Stomach (tissue), 9 donors: ENCODE measurements around the gene TBCK. TPM values are rescaled to one million over a fixed set of nuclear protein-coding genes. Genes with fewer than 3 reads are reported as not detected.

Source experiments
- DNase-seq, 2 donors: peaks; one replicate each; pipeline versions ENCODE4 v3.0.0 to v3.0.0-alpha.2; 2013 to 2019
- H3K27ac ChIP-seq, 5 donors: fragments of 200-600 bp in 4 of 5; sonication (generic) in 4 of 5; one replicate each; pipeline ENCODE4 v1.5.1; 2013 to 2019; ENCODE audit warnings: mild to moderate bottlenecking in 1 of 5, moderate library complexity in 1 of 5
- H3K27me3 ChIP-seq, 3 donors: fragments of 200-600 bp; sonication (generic); one replicate each; pipeline ENCODE4 v1.5.1; 2017 to 2019; ENCODE audit warnings: mixed run types in 1 of 3
- H3K36me3 ChIP-seq, 4 donors: fragments of 200-600 bp; sonication (generic); 1 replicate in 3 of 4; 2 replicates in 1 of 4; pipeline ENCODE4 v1.5.1; 2016 to 2019
- H3K4me1 ChIP-seq, 4 donors: fragments of 200-600 bp; sonication (generic); one replicate each; pipeline ENCODE4 v1.5.1; 2016 to 2019
- H3K4me3 ChIP-seq, 4 donors: fragments of 200-600 bp; sonication (generic) in 3 of 4; one replicate each; pipeline ENCODE4 v1.5.1; 2016 to 2019; ENCODE audit warnings: mild to moderate bottlenecking in 1 of 4
- H3K9me3 ChIP-seq, 4 donors: fragments of 200-600 bp; sonication (generic); one replicate each; pipeline ENCODE4 v1.5.1; 2016 to 2019
- CTCF ChIP-seq, 7 experiments: fragments of 450-650 bp in 4 of 7; fragments of 200-600 bp in 3 of 7; sonication (generic) in 3 of 7; IDR thresholded peaks; one replicate each; pipeline ENCODE4 v1.5.1; 2016 to 2019; ENCODE audit warnings: antibody characterized with exemption in 7 of 7, control low read depth in 2 of 7, mild to moderate bottlenecking in 1 of 7
- EP300 ChIP-seq: sonication (generic); formaldehyde crosslinking; IDR thresholded peaks from one replicate; pipeline ENCODE4 v1.6.1; 2017; ENCODE audit warnings: antibody characterized with exemption
- POLR2A ChIP-seq, 4 donors: fragments of 450-650 bp; IDR thresholded peaks; one replicate each; pipeline ENCODE4 v1.6.1; 2016; ENCODE audit warnings: antibody characterized with exemption in 4 of 4, control low read depth in 2 of 4, mild to moderate bottlenecking in 1 of 4, moderate library complexity in 1 of 4
- POLR2AphosphoS5 ChIP-seq, 3 donors: sonication (generic); formaldehyde crosslinking; IDR thresholded peaks; one replicate each; pipeline ENCODE4 v1.6.1; 2016; ENCODE audit warnings: antibody characterized with exemption in 3 of 3
- WGBS, 5 donors: extraction: QIAGEN DNeasy Blood & Tissue Kit in 3 of 5; methylation state at CpG; one replicate each; pipeline versions ENCODE4 v1.1.5 to v1.1.7; 2013 to 2018; 5-methylcytosine and 5-hydroxymethylcytosine counted together
- intact Hi-C: fragments of 100-400 bp; cut with DNase I; formaldehyde crosslinking; loops from one replicate; pipeline ENCODE4 v1.15.1; 2023; ENCODE audit warnings: low total_unique reads
- polyA plus RNA-seq, 3 donors: library from polyadenylated mRNA; stranded (reverse); fragments of 200-250 nt; gene quantifications; one replicate each; pipeline ENCODE4 v1.2.3, GENCODE V29; 2013
- total RNA-seq, 5 donors: library from RNA; depleted of rRNA; stranded (reverse); fragments of >200 nt; gene quantifications; one replicate each; pipeline versions ENCODE4 v1.1.0 to v1.2.3, GENCODE V29; 2014 to 2016
- donor health status: healthy with polysubstance abuse.
- donor health status: Bipolar disorder and iron deficiency.
- donor health status: healthy.

TBCK gene
- total and polyA plus RNA-seq, 8 donors: 3.2 to 140 (median 28.0) TPM

- H3K27ac ChIP-seq: no peak overlapping the region
- no peak for DNase-seq
- H3K4me1 ChIP-seq: peaks cover 0 to 12% (median 0%) of the 10 kb centered on the region in 4 donors
- no peaks in the 10 kb centered on the region for H3K36me3 ChIP-seq
- 65 to 82% (median 79%) methylated on average over 3 of the region's 3 CpGs for WGBS, 5 donors
- no peaks in the 10 kb centered on the region for H3K9me3 ChIP-seq
- no peak overlapping the region for H3K4me3 ChIP-seq
- no peaks in the 10 kb centered on the region for H3K27me3 ChIP-seq
- intact Hi-C loops: no loop called here
- no peak for TF ChIP-seq CTCF (IDR thresholded peaks at IDR 0.05)
- no peak for TF ChIP-seq EP300
- TF ChIP-seq POLR2A (IDR thresholded peaks at IDR 0.05): no peak
- no peak for TF ChIP-seq POLR2AphosphoS5 (IDR thresholded peaks at IDR 0.05)
Observed at GRCh38 chr4:106362086-106362825, 46.2 kb upstream of the TBCK start.

GRCh38 chr4:106358899-106359298 lies 42.9 kb upstream of the TBCK start:
- intact Hi-C loops: no loop called here
- 81 to 89% (median 87%) methylated on average over 1 of the region's 1 CpG for WGBS, 5 donors
- Histone ChIP-seq H3K27me3 (no peaks in the 10 kb centered on the region), H3K4me3 (no peak overlapping the region), H3K36me3 (no peaks in the 10 kb centered on the region), H3K9me3 (no peaks in the 10 kb centered on the region), H3K4me1 (no peaks in the 10 kb centered on the region), H3K27ac (no peak overlapping the region)
- DNase-seq: no peak
- TF ChIP-seq POLR2A (IDR thresholded peaks at IDR 0.05): no peak
- no peak for TF ChIP-seq CTCF (IDR thresholded peaks at IDR 0.05)
- no peak for TF ChIP-seq EP300

GRCh38 chr4:106355193-106355592 lies 39.2 kb upstream of the TBCK start:
- Histone ChIP-seq H3K4me3 (no peak overlapping the region), H3K27ac (no peak overlapping the region), H3K9me3 (no peaks in the 10 kb centered on the region), H3K4me1 (no peaks in the 10 kb centered on the region), H3K27me3 (no peaks in the 10 kb centered on the region), H3K36me3 (peaks cover 0 to 23% (median 7%) of the 10 kb centered on the region in 4 donors)
- no peak for TF ChIP-seq CTCF (IDR thresholded peaks at IDR 0.05)
- TF ChIP-seq EP300: no peak
- TF ChIP-seq POLR2A (IDR thresholded peaks at IDR 0.05): no peak
- TF ChIP-seq POLR2AphosphoS5 (IDR thresholded peaks at IDR 0.05): no peak
- no peak for DNase-seq
- WGBS, 5 donors: 47 to 68% (median 57%) methylated on average over 4 of the region's 4 CpGs
- intact Hi-C loops: no loop called here

- WGBS, 5 donors: 92 to 100% (median 98%) methylated on average over 1 of the region's 1 CpG
- Histone ChIP-seq H3K4me3 (no peak overlapping the region), H3K27me3 (no peaks in the 10 kb centered on the region), H3K36me3 (peaks cover 0 to 36% (median 18%) of the 10 kb centered on the region in 4 donors), H3K4me1 (no peaks in the 10 kb centered on the region), H3K27ac (no peak overlapping the region), H3K9me3 (no peaks in the 10 kb centered on the region)
- TF ChIP-seq POLR2A (IDR thresholded peaks at IDR 0.05) (no peak), EP300 (no peak), CTCF (IDR thresholded peaks at IDR 0.05) (no peak), POLR2AphosphoS5 (IDR thresholded peaks at IDR 0.05) (no peak)
- intact Hi-C loops: no loop called here
- DNase-seq: no peak
Observed at GRCh38 chr4:106353786-106354185, 37.8 kb upstream of the TBCK start.
